ENCODE results near the gene SH3PXD2A.
A peak's percentile ranks its signal among the peaks of the same experiment; 100 is the strongest.

Gene SH3PXD2A

GRCh38 chr10:103879409-103879808, 24.0 kb upstream of the SH3PXD2A start:
- no peak for DNase-seq (ENCODE audit: low read depth in 2 of 3, low spot score in 1 of 3)

GRCh38 chr10:103877861-103878260, 22.5 kb upstream of the SH3PXD2A start:
- no peak for DNase-seq (ENCODE audit: low read depth in 2 of 3, low spot score in 1 of 3)

GRCh38 chr10:103876155-103876554, 20.8 kb upstream of the SH3PXD2A start:
- DNase-seq (ENCODE audit: low read depth in 2 of 3, low spot score in 1 of 3): no peak

GRCh38 chr10:103874730-103875129, 19.4 kb upstream of the SH3PXD2A start:
- DNase-seq (ENCODE audit: low read depth in 2 of 3, low spot score in 1 of 3): no peak

- DNase-seq (ENCODE audit: low read depth in 2 of 3, low spot score in 1 of 3): no peak
Measured at GRCh38 chr10:103872137-103872931, 17.0 kb upstream of the SH3PXD2A start.

GRCh38 chr10:103871006-103871405, 15.6 kb upstream of the SH3PXD2A start:
- DNase-seq (ENCODE audit: low read depth in 2 of 3, low spot score in 1 of 3): no peak

- no peak for DNase-seq (ENCODE audit: low read depth in 2 of 3, low spot score in 1 of 3)
Measured at GRCh38 chr10:103870516-103870915, 15.1 kb upstream of the SH3PXD2A start.

- no peak for DNase-seq (ENCODE audit: low read depth in 2 of 3, low spot score in 1 of 3)
Measured at GRCh38 chr10:103869336-103869735, 14.0 kb upstream of the SH3PXD2A start.

GRCh38 chr10:103868200-103868599, 12.8 kb upstream of the SH3PXD2A start:
- no peak for DNase-seq (ENCODE audit: low read depth in 2 of 3, low spot score in 1 of 3)

GRCh38 chr10:103861505-103861904, 6.1 kb upstream of the SH3PXD2A start:
- no peak for DNase-seq (ENCODE audit: low read depth in 2 of 3, low spot score in 1 of 3)

- peak; percentile 26 to 66 (median 39) for DNase-seq (ENCODE audit: low read depth in 2 of 3, low spot score in 1 of 3)
Measured at GRCh38 chr10:103859161-103860086, 4.0 kb upstream of the SH3PXD2A start.

GRCh38 chr10:103858360-103858759, 3.0 kb upstream of the SH3PXD2A start:
- no peak for DNase-seq (ENCODE audit: low read depth in 2 of 3, low spot score in 1 of 3)

GRCh38 chr10:103856797-103857170, 1.4 kb upstream of the SH3PXD2A start:
- DNase-seq (ENCODE audit: low read depth in 2 of 3, low spot score in 1 of 3): no peak

GRCh38 chr10:103855852-103856796, 748 bp upstream of the SH3PXD2A start:
- DNase-seq (ENCODE audit: low read depth in 2 of 3, low spot score in 1 of 3): no peak

GRCh38 chr10:103854686-103855391, 537 bp downstream of the SH3PXD2A start:
- DNase-seq (ENCODE audit: low read depth in 2 of 3, low spot score in 1 of 3): no peak

GRCh38 chr10:103854265-103854685, 1.1 kb downstream of the SH3PXD2A start:
- no peak for DNase-seq (ENCODE audit: low read depth in 2 of 3, low spot score in 1 of 3)

- no peak for DNase-seq (ENCODE audit: low read depth in 2 of 3, low spot score in 1 of 3)
Measured at GRCh38 chr10:103853428-103854264, 1.7 kb downstream of the SH3PXD2A start.

GRCh38 chr10:103852856-103853255, 2.5 kb downstream of the SH3PXD2A start:
- DNase-seq (ENCODE audit: low read depth in 2 of 3, low spot score in 1 of 3): no peak

GRCh38 chr10:103852189-103852711, 3.1 kb downstream of the SH3PXD2A start:
- DNase-seq (ENCODE audit: low read depth in 2 of 3, low spot score in 1 of 3): no peak
